ENCODE results near the gene BAIAP3.
A peak's percentile ranks its signal among the peaks of the same experiment; 100 is the strongest.

The BAIAP3 gene

GRCh38 chr16:1374418-1375297 lies 41.2 kb downstream of the BAIAP3 start:
- DNase-seq: no peak

- DNase-seq: no peak
Observed at GRCh38 chr16:1375298-1375640, 41.8 kb downstream of the BAIAP3 start.

GRCh38 chr16:1375741-1376410 lies 42.4 kb downstream of the BAIAP3 start:
- DNase-seq: no peak

- no peak for DNase-seq
Observed at GRCh38 chr16:1377406-1378010, 44.1 kb downstream of the BAIAP3 start.

GRCh38 chr16:1378087-1378803 lies 44.8 kb downstream of the BAIAP3 start:
- DNase-seq: no peak

GRCh38 chr16:1378804-1379303 lies 45.4 kb downstream of the BAIAP3 start:
- no peak for DNase-seq

GRCh38 chr16:1379304-1380076 lies 46.0 kb downstream of the BAIAP3 start:
- peak; percentile 53 for DNase-seq

GRCh38 chr16:1380195-1380594 lies 46.8 kb downstream of the BAIAP3 start:
- no peak for DNase-seq

GRCh38 chr16:1381612-1382406 lies 48.4 kb downstream of the BAIAP3 start:
- no peak for DNase-seq

GRCh38 chr16:1383556-1383955 lies 50.1 kb downstream of the BAIAP3 start:
- no peak for DNase-seq

GRCh38 chr16:1385232-1385631 lies 51.8 kb downstream of the BAIAP3 start:
- no peak for DNase-seq

- DNase-seq: no peak
Observed at GRCh38 chr16:1387331-1387730, 53.9 kb downstream of the BAIAP3 start.

- DNase-seq: no peak
Observed at GRCh38 chr16:1389762-1390161, 56.3 kb downstream of the BAIAP3 start.

GRCh38 chr16:1390239-1390779 lies 56.9 kb downstream of the BAIAP3 start:
- no peak for DNase-seq

- no peak for DNase-seq
Observed at GRCh38 chr16:1392826-1393225, 59.4 kb downstream of the BAIAP3 start.

GRCh38 chr16:1393613-1394176 lies 60.2 kb downstream of the BAIAP3 start:
- no peak for DNase-seq

GRCh38 chr16:1394367-1394951 lies 61.0 kb downstream of the BAIAP3 start:
- DNase-seq: no peak

GRCh38 chr16:1395444-1396031 lies 62.1 kb downstream of the BAIAP3 start:
- DNase-seq: no peak

GRCh38 chr16:1397779-1398178 lies 64.3 kb downstream of the BAIAP3 start:
- DNase-seq: no peak

- no peak for DNase-seq
Observed at GRCh38 chr16:1398351-1398750, 64.9 kb downstream of the BAIAP3 start.

Data from DMS153 (cell line).